ENCODE data around the gene ZNF3. TPM values are rescaled to one million over a fixed set of nuclear protein-coding genes. Genes with fewer than 3 reads are reported as not detected.

ZNF3 gene
- total and polyA plus RNA-seq, 9 of the 15 experiments (the other 6 are each of a cell fraction or from before 2014, with no cell fraction given): 30.0 to 64.9 (median 51.5) TPM

DNA sequence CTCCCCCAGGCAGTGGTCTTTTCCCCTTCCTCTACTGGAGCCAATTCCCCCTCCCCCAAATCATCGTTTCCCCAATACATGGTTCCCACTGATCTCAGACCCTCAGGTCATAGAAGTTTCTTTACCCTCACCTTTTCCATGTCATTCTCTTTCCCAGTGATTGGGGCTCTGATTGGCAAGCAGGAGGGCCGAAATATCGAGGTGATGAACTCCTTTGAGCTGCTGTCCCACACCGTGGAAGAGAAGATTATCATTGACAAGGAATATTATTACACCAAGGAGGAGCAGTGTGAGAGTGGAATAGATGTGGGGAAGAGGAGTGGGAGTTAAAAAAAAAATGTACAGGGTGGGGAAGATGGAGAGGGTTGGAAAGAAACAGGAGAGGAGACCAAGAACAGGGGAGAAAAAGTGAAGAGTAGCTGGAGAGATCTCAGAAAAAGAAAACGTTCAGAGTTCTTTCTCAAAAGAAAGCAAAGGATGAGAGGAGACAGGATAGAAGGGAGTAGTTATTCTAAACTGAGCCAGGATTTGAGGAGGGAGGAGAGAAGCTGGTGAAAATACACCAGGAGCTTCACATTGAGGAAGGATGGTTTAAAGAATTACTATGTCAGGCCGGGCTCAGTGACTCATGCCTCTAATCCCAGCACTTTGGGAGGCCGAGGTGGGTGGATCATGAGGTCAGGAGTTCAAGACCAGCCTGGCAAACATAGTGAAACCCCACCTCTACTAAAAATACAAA lies 8.1 kb upstream of the ZNF3 start (continued):
- TF ChIP-seq ETV6 (IDR thresholded peaks at IDR 0.05; ENCODE audit: borderline replicate concordance in 1 of 2, low read depth in 2 of 2, low read length in 1 of 2) (no peak), ETV6 (CRISPR knock-in tag; IDR thresholded peaks at IDR 0.05; ENCODE audit: borderline replicate concordance) (no peak), ARHGAP35 (IDR thresholded peaks at IDR 0.05; ENCODE audit: partially characterized antibody) (peak; percentile 52), POLR2G (IDR thresholded peaks at IDR 0.05; ENCODE audit: low read depth, low read length) (no peak)

DNA sequence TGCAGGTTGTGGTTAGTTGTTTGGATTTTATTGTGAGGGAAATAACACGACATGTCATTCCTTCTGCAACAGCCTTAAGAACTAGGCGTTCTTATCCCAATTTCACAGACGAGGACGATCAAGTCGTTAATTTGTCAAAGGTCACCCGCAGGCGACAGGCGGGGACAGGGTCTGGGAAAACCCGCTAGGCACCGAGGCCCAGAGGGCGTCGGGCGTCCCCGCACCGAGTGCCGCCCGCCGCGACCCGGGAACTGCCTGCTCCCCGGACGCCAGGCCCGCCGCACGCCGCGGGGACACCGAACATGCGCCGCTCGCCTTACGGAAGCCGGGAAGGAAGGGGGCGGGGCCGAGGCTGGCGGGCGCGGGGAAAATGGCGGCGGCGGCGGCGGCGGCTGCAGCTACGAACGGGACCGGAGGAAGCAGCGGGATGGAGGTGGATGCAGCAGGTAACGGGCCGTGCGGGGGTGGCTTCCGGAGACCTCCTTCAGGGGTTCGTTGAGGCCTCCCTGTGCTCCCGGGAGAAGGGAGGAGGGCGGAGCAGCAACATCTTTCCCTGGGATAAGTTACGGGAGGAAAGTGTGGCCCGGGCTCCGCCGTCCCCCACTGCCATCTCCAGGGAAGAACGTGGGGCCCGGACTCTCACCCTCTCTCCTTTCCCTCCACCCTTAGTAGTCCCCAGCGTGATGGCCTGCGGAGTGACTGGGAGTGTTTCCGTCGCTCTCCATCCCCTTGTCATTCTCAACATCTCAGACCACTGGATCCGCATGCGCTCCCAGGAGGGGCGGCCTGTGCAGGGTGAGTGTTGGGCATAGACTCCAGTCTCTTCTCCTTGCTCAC lies 7.3 kb upstream of the ZNF3 start, which contains the start of gene COPS6:
COPS6 (plus strand) TSS at position 349 of the 837 bp plus-strand sequence; CDS start at position 371, 22 bp downstream.
- intact Hi-C loops (cut with micrococcal nuclease): no loop called here
- Histone ChIP-seq H3K9me3 (replicated peaks; ENCODE audit: control insufficient read depth, insufficient read depth, low read depth, low read length) (no peaks in the 10 kb centered on the region), H3K27ac (ENCODE audit: extremely low read depth, low read depth, low read length) (peak within 1 kb of the TSS; percentile 97), H3K4me3 (peak within 1 kb of the TSS; percentile 87), H3K36me3 (ENCODE audit: control insufficient read depth, insufficient read depth, low read length) (peaks cover 41% of the 10 kb centered on the region), H3K27me3 (ENCODE audit: control insufficient read depth in 2 of 2, insufficient read depth in 2 of 2, low read length in 2 of 2) (no peaks in the 10 kb centered on the region), H4K20me1 (replicated peaks; ENCODE audit: control insufficient read depth, insufficient read depth, low read length) (peaks cover 20% of the 10 kb centered on the region), H3K4me1 (replicated peaks in 1 of 2; ENCODE audit: control insufficient read depth in 2 of 2, insufficient read depth in 2 of 2, low read length in 2 of 2) (peaks cover 23 to 26% of the 10 kb centered on the region in 2 experiments), H3K9ac (ENCODE audit: insufficient read depth in 1 of 2, low read depth in 2 of 2, low read length in 2 of 2) (peak within 1 kb of the TSS; percentile 96 to 97), H3K4me2 (ENCODE audit: insufficient read depth, low read length) (peak within 1 kb of the TSS; percentile 96), H3K79me2 (ENCODE audit: control insufficient read depth, insufficient read depth, low read length) (peaks cover 19% of the 10 kb centered on the region), H3K9me1 (ENCODE audit: control insufficient read depth, insufficient read depth, low read length) (no peaks in the 10 kb centered on the region), H2AFZ (ENCODE audit: low read depth, low read length) (peak within 1 kb of the TSS; percentile 98)
- DNase-seq (ENCODE audit: extremely low read depth in 1 of 4, low spot score in 3 of 4): peak; percentile 87 to 92 (median 90)
- in situ Hi-C loops (cut with MboI): no loop called here
- ChIA-PET POLR2A (interaction anchor here (0.6 to 7.9 kb wide), 6 partner anchors 9 to 594 kb away, joined by 3 to 115 read pairs (median 3); partner anchors contain the start of genes AP4M1, LAMTOR4 and MCM7), CTCF (ENCODE audit: low intra/inter-chr PET ratio) (interaction anchor here (0.6 kb wide), 1 partner anchor 44 kb away, joined by 3 read pairs; no protein-coding TSS in a partner anchor)
- peak; percentile 66 for ATAC-seq
- BruUV-seq (replicated peaks): TSS peak; percentile 55
- under 1% methylated on average over 54 of the region's 68 CpGs for WGBS (ENCODE audit: insufficient coverage, low coverage, missing lambda C conversion rate)
- FAIRE-seq: peak; percentile 64
- TF ChIP-seq ZNF41 (CRISPR knock-in tag; conservative IDR thresholded peaks at IDR 0.05) (0 out of 2 replicates have a peak, but pooled peaks have one; percentile 13), SMAD4 (CRISPR knock-in tag; conservative IDR thresholded peaks at IDR 0.05) (peak; percentile 89), SIRT6 (IDR thresholded peaks at IDR 0.05; ENCODE audit: low read depth, low read length) (no peak), ETV6 (IDR thresholded peaks at IDR 0.05; ENCODE audit: borderline replicate concordance in 1 of 2, low read depth in 2 of 2, low read length in 1 of 2) (no peak), ETV6 (CRISPR knock-in tag; IDR thresholded peaks at IDR 0.05; ENCODE audit: borderline replicate concordance) (peak; percentile 97; the same call in 1 of the 2 replicates), HDAC6 (IDR thresholded peaks at IDR 0.05; ENCODE audit: low read depth, low read length) (no peak), NR2F6 (CRISPR knock-in tag; IDR thresholded peaks at IDR 0.05) (no peak), ZNF239 (CRISPR knock-in tag; IDR thresholded peaks at IDR 0.05) (peak; percentile 63), ZNF232 (CRISPR knock-in tag; IDR thresholded peaks at IDR 0.05) (peak; percentile 98), BMI1 (IDR thresholded peaks at IDR 0.05; ENCODE audit: low read length) (no peak), PTTG1 (tag; IDR thresholded peaks at IDR 0.05; ENCODE audit: low read depth) (no peak), DNMT1 (IDR thresholded peaks at IDR 0.05) (no peak), MXD1 (CRISPR knock-in tag; IDR thresholded peaks at IDR 0.05; ENCODE audit: borderline replicate concordance, poor library complexity, severe bottlenecking) (peak; percentile 41), ZFP1 (CRISPR knock-in tag; IDR thresholded peaks at IDR 0.05) (no peak), LCOR (CRISPR knock-in tag; IDR thresholded peaks at IDR 0.05) (peak; percentile 90), OTX1 (CRISPR knock-in tag; IDR thresholded peaks at IDR 0.05) (no peak; the same call in 1 of the 2 replicates)
